Loucy (cell line): ENCODE data around the gene APOF.

Source experiments
- EZH2phosphoT487 ChIP-seq: fragments of 200-600 bp; IDR thresholded peaks from 2 replicates; pipeline ENCODE4 v1.6.1; 2018; ENCODE audit warnings: antibody characterized with exemption, mild to moderate bottlenecking, moderate library complexity, borderline replicate concordance
- TF ChIP-seq, protein P1 (sequence below): fragments of 200-600 bp; sonication (generic); conservative IDR thresholded peaks from 2 replicates; pipeline ENCODE4 v1.5.1; 2014; ENCODE audit warnings: mild to moderate bottlenecking, antibody characterized with exemption, low read length

DNA sequence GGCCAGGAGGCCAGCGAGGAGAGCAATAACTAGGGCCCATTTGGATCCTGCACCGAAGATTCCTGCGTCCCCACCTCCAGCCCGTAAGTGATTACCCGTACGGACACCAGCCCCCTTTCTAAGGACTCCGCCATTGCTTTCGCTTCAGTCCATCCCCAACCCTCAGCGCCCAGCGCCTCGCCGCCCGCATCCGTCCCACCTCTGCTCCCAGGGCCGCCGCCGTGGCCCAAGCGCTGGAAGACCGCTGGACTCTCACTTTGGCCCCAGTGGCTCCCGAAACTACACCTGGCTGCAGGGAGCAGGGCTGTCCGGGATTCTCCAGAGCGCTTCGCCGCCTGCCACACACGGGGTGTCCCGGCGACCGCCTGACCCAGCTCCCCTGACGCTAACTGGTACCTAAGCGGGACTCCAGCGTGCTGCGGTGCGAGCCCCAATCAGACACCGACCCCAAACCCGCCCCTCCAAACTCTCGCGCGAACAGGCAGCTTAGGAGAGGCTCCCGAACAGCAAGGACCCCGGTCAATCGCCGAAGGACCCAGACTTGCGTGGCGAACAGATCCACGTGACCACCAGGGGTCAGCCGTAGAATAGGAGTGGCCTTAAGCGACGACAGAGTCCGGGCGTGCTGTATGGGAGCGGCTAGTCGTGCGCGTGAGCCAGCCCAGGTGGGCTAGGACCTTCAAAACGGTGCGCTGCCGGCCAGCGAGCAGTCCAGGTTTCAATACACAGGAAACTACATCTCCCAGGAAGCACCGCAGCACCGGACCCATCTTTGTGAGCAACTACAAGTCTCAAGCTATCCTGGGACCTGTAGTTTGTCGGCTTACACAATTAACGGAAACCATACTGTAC, 46.8 kb downstream of the APOF start, which contains the start of gene CNPY2:
- TF ChIP-seq, protein P1, sequence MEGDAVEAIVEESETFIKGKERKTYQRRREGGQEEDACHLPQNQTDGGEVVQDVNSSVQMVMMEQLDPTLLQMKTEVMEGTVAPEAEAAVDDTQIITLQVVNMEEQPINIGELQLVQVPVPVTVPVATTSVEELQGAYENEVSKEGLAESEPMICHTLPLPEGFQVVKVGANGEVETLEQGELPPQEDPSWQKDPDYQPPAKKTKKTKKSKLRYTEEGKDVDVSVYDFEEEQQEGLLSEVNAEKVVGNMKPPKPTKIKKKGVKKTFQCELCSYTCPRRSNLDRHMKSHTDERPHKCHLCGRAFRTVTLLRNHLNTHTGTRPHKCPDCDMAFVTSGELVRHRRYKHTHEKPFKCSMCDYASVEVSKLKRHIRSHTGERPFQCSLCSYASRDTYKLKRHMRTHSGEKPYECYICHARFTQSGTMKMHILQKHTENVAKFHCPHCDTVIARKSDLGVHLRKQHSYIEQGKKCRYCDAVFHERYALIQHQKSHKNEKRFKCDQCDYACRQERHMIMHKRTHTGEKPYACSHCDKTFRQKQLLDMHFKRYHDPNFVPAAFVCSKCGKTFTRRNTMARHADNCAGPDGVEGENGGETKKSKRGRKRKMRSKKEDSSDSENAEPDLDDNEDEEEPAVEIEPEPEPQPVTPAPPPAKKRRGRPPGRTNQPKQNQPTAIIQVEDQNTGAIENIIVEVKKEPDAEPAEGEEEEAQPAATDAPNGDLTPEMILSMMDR = no peak
- TF ChIP-seq EZH2phosphoT487 = no peak
